GM12865 (cell line): ENCODE results near the gene DHRS9.

Source experiments
- DNase-seq: peaks from one replicate; pipeline ENCODE4 v3.0.0; 2010; ENCODE audit warnings: low read depth
- H3K4me3 ChIP-seq: 2 replicates; pipeline ENCODE4 v1.5.1; 2011; ENCODE audit warnings: mild to moderate bottlenecking, low read depth, low read length, control low read depth
- CTCF ChIP-seq: IDR thresholded peaks from 2 replicates; pipeline ENCODE4 v1.5.1; 2011; ENCODE audit warnings: low read length, control low read depth, low read depth, inconsistent platforms; ENCODE audit not compliant: insufficient read depth; ENCODE audit errors: missing control alignments

DHRS9 gene

GRCh38 chr2:169116327-169116726 lies 47.0 kb downstream of the DHRS9 start:
- DNase-seq: no peak
- no peak overlapping the region for H3K4me3 ChIP-seq
- TF ChIP-seq CTCF: no peak

GRCh38 chr2:169116993-169117392 lies 47.6 kb downstream of the DHRS9 start:
- DNase-seq: no peak
- TF ChIP-seq CTCF: no peak
- H3K4me3 ChIP-seq: no peak overlapping the region

GRCh38 chr2:169118060-169118459 lies 48.7 kb downstream of the DHRS9 start:
- H3K4me3 ChIP-seq: no peak overlapping the region
- TF ChIP-seq CTCF: no peak
- no peak for DNase-seq

- no peak for TF ChIP-seq CTCF
- DNase-seq: no peak
- H3K4me3 ChIP-seq: no peak overlapping the region
Observed at GRCh38 chr2:169119123-169119760, 49.9 kb downstream of the DHRS9 start.

GRCh38 chr2:169119851-169120250 lies 50.5 kb downstream of the DHRS9 start:
- DNase-seq: no peak
- H3K4me3 ChIP-seq: no peak overlapping the region
- no peak for TF ChIP-seq CTCF

GRCh38 chr2:169129703-169130243 lies 60.4 kb downstream of the DHRS9 start:
- no peak for TF ChIP-seq CTCF
- no peak overlapping the region for H3K4me3 ChIP-seq
- DNase-seq: no peak
